ENCODE data around the gene PRDM16. TPM values are rescaled to one million over a fixed set of nuclear protein-coding genes. Genes with fewer than 3 reads are reported as not detected.

The PRDM16 gene
- total RNA-seq, 1 experiment from 2014 or later: 0.17 TPM

DNA sequence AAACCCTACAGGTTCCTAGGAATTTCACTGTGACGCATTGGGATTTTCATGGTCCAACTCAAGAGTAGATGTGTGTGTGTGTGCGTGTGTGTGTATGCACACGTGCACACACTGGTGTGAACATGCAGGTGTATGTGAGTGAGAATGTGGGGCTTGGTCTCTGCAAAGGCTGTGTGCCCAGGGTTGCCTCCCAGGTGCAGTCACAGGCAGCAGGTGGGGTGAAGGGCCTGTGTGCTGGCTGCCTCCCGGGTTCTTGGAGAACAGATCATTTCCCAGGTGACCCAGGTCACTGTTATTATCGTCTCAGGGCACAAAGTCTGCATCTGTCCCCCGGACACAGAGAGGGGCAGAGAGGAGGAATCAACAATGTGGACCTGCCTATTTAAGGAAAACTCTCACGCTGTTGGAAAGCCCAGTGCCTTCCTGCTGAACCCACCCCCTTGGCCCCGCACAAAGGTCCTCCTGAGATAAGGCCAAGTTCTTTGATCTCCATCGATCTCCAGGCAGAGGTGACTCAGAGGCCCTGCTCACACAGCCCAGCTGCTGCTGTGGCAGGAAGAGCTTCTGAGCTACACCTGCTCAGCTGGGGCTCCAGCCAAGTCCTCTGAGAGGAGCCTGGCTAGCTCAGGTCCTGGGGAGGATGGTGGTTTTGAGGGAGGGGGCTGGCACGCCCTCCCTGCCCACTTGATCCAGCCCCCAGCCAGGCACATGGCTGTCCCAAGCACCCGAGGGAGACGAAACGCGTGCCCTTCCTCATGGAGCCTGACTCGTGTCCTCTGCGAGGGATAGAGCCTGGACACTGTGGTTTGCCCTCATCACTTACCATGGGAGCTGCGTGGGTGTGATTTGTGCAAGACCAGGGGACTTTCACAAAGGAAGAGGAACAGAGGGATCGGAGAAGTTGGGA lies 251.5 kb downstream of the PRDM16 start:
- no peak overlapping the region for H3K4ac ChIP-seq (ENCODE audit: low read depth, low read length)
- H4K8ac ChIP-seq (replicated peaks; ENCODE audit: insufficient read length, low read depth, low read length): no peak overlapping the region
- H3K23me2 ChIP-seq (ENCODE audit: insufficient read length, low read depth, low read length, poor library complexity, severe bottlenecking): no peaks in the 10 kb centered on the region
- H4K91ac ChIP-seq (ENCODE audit: insufficient read length, low read depth, low read length): no peak overlapping the region
- no peak overlapping the region for H2AFZ ChIP-seq (ENCODE audit: low read length)
- Mint-ChIP-seq H3K27me3 (ENCODE audit: low read depth) (peaks cover 9% of the 10 kb centered on the region), H3K4me1 (peaks cover 10 to 17% of the 10 kb centered on the region in 2 experiments), H3K27ac (no peak overlapping the region), H3K36me3 (ENCODE audit: insufficient read depth in 1 of 3, low read depth in 3 of 3) (no peaks in the 10 kb centered on the region), H3K4me3 (no peak overlapping the region), H3K9me3 (no peaks in the 10 kb centered on the region)
- H2BK12ac ChIP-seq (ENCODE audit: insufficient read length, low read depth, low read length): no peak overlapping the region
- no peak overlapping the region for H2AK5ac ChIP-seq (ENCODE audit: insufficient read length, low read length)
- H3K18ac ChIP-seq (ENCODE audit: insufficient read length, low read depth, low read length): no peak overlapping the region
- H2BK120ac ChIP-seq (ENCODE audit: low read depth, low read length, poor library complexity, severe bottlenecking): no peak overlapping the region
- H3K14ac ChIP-seq (ENCODE audit: insufficient read depth, low read length): no peak overlapping the region
- H3K27me3 ChIP-seq (ENCODE audit: insufficient read depth, low read length): no peaks in the 10 kb centered on the region
- no peaks in the 10 kb centered on the region for H3K79me1 ChIP-seq (ENCODE audit: insufficient read depth, low read depth, low read length, poor library complexity, severe bottlenecking)
- H4K5ac ChIP-seq (ENCODE audit: insufficient read length, low read depth, low read length): no peak overlapping the region
- TF ChIP-seq, protein P1, sequence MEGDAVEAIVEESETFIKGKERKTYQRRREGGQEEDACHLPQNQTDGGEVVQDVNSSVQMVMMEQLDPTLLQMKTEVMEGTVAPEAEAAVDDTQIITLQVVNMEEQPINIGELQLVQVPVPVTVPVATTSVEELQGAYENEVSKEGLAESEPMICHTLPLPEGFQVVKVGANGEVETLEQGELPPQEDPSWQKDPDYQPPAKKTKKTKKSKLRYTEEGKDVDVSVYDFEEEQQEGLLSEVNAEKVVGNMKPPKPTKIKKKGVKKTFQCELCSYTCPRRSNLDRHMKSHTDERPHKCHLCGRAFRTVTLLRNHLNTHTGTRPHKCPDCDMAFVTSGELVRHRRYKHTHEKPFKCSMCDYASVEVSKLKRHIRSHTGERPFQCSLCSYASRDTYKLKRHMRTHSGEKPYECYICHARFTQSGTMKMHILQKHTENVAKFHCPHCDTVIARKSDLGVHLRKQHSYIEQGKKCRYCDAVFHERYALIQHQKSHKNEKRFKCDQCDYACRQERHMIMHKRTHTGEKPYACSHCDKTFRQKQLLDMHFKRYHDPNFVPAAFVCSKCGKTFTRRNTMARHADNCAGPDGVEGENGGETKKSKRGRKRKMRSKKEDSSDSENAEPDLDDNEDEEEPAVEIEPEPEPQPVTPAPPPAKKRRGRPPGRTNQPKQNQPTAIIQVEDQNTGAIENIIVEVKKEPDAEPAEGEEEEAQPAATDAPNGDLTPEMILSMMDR (conservative IDR thresholded peaks at IDR 0.05): peak; percentile 24; the same call in 1 of the 3 replicates
- H3K4me1 ChIP-seq (ENCODE audit: insufficient read depth, low read length): 0 out of 2 replicates have a peak, but pooled peaks cover 2% of the 10 kb centered on the region
- H3K56ac ChIP-seq (ENCODE audit: insufficient read length, low read depth, low read length): no peak overlapping the region
- no peak overlapping the region for H3K23ac ChIP-seq (ENCODE audit: insufficient read length, low read depth, low read length)
- H3K27ac ChIP-seq (ENCODE audit: insufficient read length, low read depth, low read length): no peak overlapping the region
- H3T11ph ChIP-seq (ENCODE audit: low read length): no peak overlapping the region
- DNase-seq: no peak
- no peaks in the 10 kb centered on the region for H3K79me2 ChIP-seq (ENCODE audit: insufficient read depth, low read length)
- no peak overlapping the region for H3K4me2 ChIP-seq (ENCODE audit: insufficient read depth, insufficient read length, low read length)
- no peaks in the 10 kb centered on the region for H3K9me3 ChIP-seq (ENCODE audit: control insufficient read depth, low read depth, low read length)
- WGBS (ENCODE audit: extremely low coverage, insufficient read length, low lambda C conversion rate): no CpG with 5 or more reads among the region's 18 CpGs
- no peaks in the 10 kb centered on the region for H4K20me1 ChIP-seq (ENCODE audit: control insufficient read depth, insufficient read depth, insufficient read length)
- H2BK5ac ChIP-seq (ENCODE audit: insufficient read length, low read length): no peak overlapping the region
- no peak overlapping the region for H2BK20ac ChIP-seq (ENCODE audit: low read depth, low read length, poor library complexity, severe bottlenecking)
- H3K9ac ChIP-seq (ENCODE audit: extremely low read depth, insufficient read length, low read length): no peak overlapping the region
- no peak overlapping the region for H2BK15ac ChIP-seq (ENCODE audit: low read depth, low read length)

All from H9 (cell line).